ENCODE data around the gene MMP25.

MMP25 gene

GRCh38 chr16:3095869-3096268 is 49.5 kb downstream of the MMP25 start:
- DNase-seq (ENCODE audit: low spot score) = peak; percentile 78

GRCh38 chr16:3096362-3096761 is 50.0 kb downstream of the MMP25 start:
- DNase-seq (ENCODE audit: low spot score) = no peak

GRCh38 chr16:3097266-3097665 is 50.9 kb downstream of the MMP25 start:
- DNase-seq (ENCODE audit: low spot score) = no peak

GRCh38 chr16:3098459-3099394 is 52.4 kb downstream of the MMP25 start, which contains the start of gene ZSCAN10:
ZSCAN10 (minus strand) TSS chr16:3099294; CDS start chr16:3092937, 6,357 bp downstream.
- DNase-seq (ENCODE audit: low spot score) = no peak

- DNase-seq (ENCODE audit: low spot score) = no peak
Measured at GRCh38 chr16:3099395-3099731, 53.0 kb downstream of the MMP25 start.

GRCh38 chr16:3099732-3100499 is 53.6 kb downstream of the MMP25 start:
- peak; percentile 91 for DNase-seq (ENCODE audit: low spot score)

- peak; percentile 71 for DNase-seq (ENCODE audit: low spot score)
Measured at GRCh38 chr16:3101018-3101840, 54.9 kb downstream of the MMP25 start.

- DNase-seq (ENCODE audit: low spot score) = peak; percentile 39
Measured at GRCh38 chr16:3101841-3102470, 55.6 kb downstream of the MMP25 start.

- DNase-seq (ENCODE audit: low spot score) = peak; percentile 89
Measured at GRCh38 chr16:3106205-3106928, 60.0 kb downstream of the MMP25 start.

All from CD4-positive, alpha-beta T cell treated with Interleukin-2 at 100 ng/mL for 4 hours (primary cell).